Muscle of leg (tissue), 11 donors: ENCODE results near the gene TRAF3. TPM values are rescaled to one million over a fixed set of nuclear protein-coding genes. Genes with fewer than 3 reads are reported as not detected.

Source experiments
- DNase-seq: peaks from one replicate; pipeline ENCODE4 v3.0.0; 2013
- H3K27ac ChIP-seq: one replicate; pipeline ENCODE4 v1.5.1; 2013; ENCODE audit warnings: mild to moderate bottlenecking, low read length, control low read depth
- H3K27me3 ChIP-seq: one replicate; pipeline ENCODE4 v1.6.1; 2013; ENCODE audit warnings: low read length; ENCODE audit not compliant: control insufficient read depth, insufficient read depth
- H3K36me3 ChIP-seq: one replicate; pipeline ENCODE4 v1.6.1; 2013; ENCODE audit warnings: low read length; ENCODE audit not compliant: control insufficient read depth, insufficient read depth
- H3K4me1 ChIP-seq: one replicate; pipeline ENCODE4 v1.6.1; 2013; ENCODE audit warnings: low read length; ENCODE audit not compliant: control insufficient read depth, insufficient read depth
- H3K4me3 ChIP-seq: one replicate; pipeline ENCODE4 v1.5.1; 2013; ENCODE audit warnings: low read length, control low read depth
- H3K9me3 ChIP-seq: replicated peaks from 2 replicates; pipeline ENCODE4 v1.6.1; 2013; ENCODE audit warnings: low read depth, low read length; ENCODE audit not compliant: control insufficient read depth
- WGBS: methylation state at CpG from one replicate; pipeline ENCODE4 v1.1.5; 2013; ENCODE audit warnings: missing lambda C conversion rate; ENCODE audit not compliant: insufficient coverage; 5-methylcytosine and 5-hydroxymethylcytosine counted together
- polyA plus RNA-seq, 8 donors: library from polyadenylated mRNA; unstranded; fragments of 120-200 nt; gene quantifications; one replicate each; pipeline versions ENCODE4 v1.2.1 to v1.2.3, GENCODE V29; 2013; ENCODE audit warnings: inconsistent platforms in 1 of 8, low replicate concordance in 1 of 8; ENCODE audit not compliant: insufficient read length in 8 of 8, insufficient read depth in 1 of 8
- total RNA-seq: library from RNA; stranded (reverse); fragments of 120-200 nt; gene quantifications from one replicate; pipeline ENCODE4 v1.2.4, GENCODE V29; 2013

Gene TRAF3
- total and polyA plus RNA-seq, 9 donors: 9.4 to 19.7 (median 13.8) TPM

DNA sequence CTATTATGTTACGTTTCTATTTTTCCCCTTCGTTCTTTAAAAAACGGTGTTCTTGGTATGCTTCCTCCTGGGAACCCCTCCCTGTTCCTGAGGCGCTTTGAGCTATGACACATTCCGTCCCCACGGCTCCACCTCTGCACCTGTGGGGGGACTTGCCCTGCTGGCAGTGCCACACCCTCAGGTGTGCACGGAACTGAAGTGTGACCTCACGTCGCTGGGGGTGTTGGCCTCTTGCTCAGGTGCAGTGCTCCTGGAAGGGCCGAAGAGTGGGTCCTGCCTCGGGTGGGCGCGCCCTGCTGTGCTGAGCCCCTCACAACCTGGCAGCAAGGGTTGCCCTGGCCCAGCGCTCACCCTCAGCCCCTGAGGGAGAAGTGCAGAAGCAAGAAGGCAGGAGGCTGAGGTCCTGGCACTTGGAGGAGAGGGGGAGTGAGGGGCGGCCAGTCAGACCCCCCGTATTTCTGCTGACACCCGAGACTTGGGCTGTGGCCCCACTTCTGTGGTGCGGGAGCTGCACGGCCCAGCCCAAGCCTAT, 150.2 kb downstream of the TRAF3 start:
- H3K36me3 ChIP-seq: peaks cover 7% of the 10 kb centered on the region
- no peak overlapping the region for H3K4me3 ChIP-seq
- 38% methylated on average over 17 of the region's 19 CpGs for WGBS
- H3K4me1 ChIP-seq: peaks cover 41% of the 10 kb centered on the region
- no peaks in the 10 kb centered on the region for H3K9me3 ChIP-seq
- peaks cover 86% of the 10 kb centered on the region for H3K27me3 ChIP-seq
- H3K27ac ChIP-seq: no peak overlapping the region
- DNase-seq: no peak

DNA sequence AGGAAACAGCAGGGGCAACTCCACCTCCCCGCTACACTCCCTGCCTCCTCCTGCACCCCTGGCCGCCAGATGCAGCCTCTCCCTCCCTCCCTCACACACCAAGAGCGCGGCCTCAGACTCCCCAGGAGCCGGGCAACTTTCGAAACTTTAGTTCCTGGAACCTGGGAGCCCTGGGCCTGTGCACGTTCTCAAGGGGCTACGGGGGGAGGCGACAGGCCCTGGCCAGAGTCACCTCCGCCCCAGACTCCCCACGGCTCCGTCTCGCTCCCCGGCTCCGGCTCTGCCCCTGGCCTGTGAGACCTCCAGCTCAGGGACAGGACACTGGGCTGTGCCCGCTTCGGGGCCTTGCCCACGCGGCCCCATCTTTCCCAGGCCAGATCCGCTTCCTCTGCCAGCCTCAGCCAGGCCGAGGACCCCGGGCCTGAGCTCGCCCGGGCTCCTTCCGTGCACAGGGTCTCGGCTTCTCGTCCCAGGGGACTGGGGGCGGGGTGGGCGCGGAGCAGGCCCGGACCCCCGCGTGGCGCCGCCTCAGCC, 150.7 kb downstream of the TRAF3 start:
- Histone ChIP-seq H3K9me3 (no peaks in the 10 kb centered on the region), H3K36me3 (peaks cover 9% of the 10 kb centered on the region), H3K4me1 (peaks cover 37% of the 10 kb centered on the region), H3K4me3 (peak overlapping the region; percentile 43), H3K27ac (no peak overlapping the region), H3K27me3 (peaks cover 81% of the 10 kb centered on the region)
- no peak for DNase-seq
- WGBS: 5% methylated on average over 35 of the region's 35 CpGs

GRCh38 chr14:102928412-102929240, 151.4 kb downstream of the TRAF3 start:
- WGBS: under 1% methylated on average over 94 of the region's 94 CpGs
- Histone ChIP-seq H3K4me3 (peak overlapping the region; percentile 43), H3K36me3 (peaks cover 14% of the 10 kb centered on the region), H3K4me1 (peaks cover 30% of the 10 kb centered on the region), H3K9me3 (no peaks in the 10 kb centered on the region), H3K27me3 (peaks cover 74% of the 10 kb centered on the region), H3K27ac (no peak overlapping the region)
- peak; percentile 67 for DNase-seq

GRCh38 chr14:102929241-102930137, 152.2 kb downstream of the TRAF3 start:
- 2% methylated on average over 80 of the region's 94 CpGs for WGBS
- Histone ChIP-seq H3K4me3 (no peak overlapping the region), H3K27me3 (peaks cover 65% of the 10 kb centered on the region), H3K27ac (no peak overlapping the region), H3K9me3 (no peaks in the 10 kb centered on the region), H3K36me3 (peaks cover 19% of the 10 kb centered on the region), H3K4me1 (peaks cover 25% of the 10 kb centered on the region)
- DNase-seq: no peak

- peaks cover 19% of the 10 kb centered on the region for H3K36me3 ChIP-seq
- H3K4me3 ChIP-seq: no peak overlapping the region
- no peak overlapping the region for H3K27ac ChIP-seq
- peaks cover 58% of the 10 kb centered on the region for H3K27me3 ChIP-seq
- H3K4me1 ChIP-seq: peaks cover 25% of the 10 kb centered on the region
- H3K9me3 ChIP-seq: no peaks in the 10 kb centered on the region
- WGBS: 1% methylated on average over 60 of the region's 74 CpGs
- no peak for DNase-seq
Measured at GRCh38 chr14:102930138-102930752, 153.0 kb downstream of the TRAF3 start.

GRCh38 chr14:102930753-102931579, 153.7 kb downstream of the TRAF3 start:
- Histone ChIP-seq H3K4me1 (peaks cover 25% of the 10 kb centered on the region), H3K9me3 (no peaks in the 10 kb centered on the region), H3K27ac (no peak overlapping the region), H3K27me3 (peaks cover 51% of the 10 kb centered on the region), H3K36me3 (peaks cover 20% of the 10 kb centered on the region), H3K4me3 (no peak overlapping the region)
- WGBS: 46% methylated on average over 30 of the region's 34 CpGs
- no peak for DNase-seq

DNA sequence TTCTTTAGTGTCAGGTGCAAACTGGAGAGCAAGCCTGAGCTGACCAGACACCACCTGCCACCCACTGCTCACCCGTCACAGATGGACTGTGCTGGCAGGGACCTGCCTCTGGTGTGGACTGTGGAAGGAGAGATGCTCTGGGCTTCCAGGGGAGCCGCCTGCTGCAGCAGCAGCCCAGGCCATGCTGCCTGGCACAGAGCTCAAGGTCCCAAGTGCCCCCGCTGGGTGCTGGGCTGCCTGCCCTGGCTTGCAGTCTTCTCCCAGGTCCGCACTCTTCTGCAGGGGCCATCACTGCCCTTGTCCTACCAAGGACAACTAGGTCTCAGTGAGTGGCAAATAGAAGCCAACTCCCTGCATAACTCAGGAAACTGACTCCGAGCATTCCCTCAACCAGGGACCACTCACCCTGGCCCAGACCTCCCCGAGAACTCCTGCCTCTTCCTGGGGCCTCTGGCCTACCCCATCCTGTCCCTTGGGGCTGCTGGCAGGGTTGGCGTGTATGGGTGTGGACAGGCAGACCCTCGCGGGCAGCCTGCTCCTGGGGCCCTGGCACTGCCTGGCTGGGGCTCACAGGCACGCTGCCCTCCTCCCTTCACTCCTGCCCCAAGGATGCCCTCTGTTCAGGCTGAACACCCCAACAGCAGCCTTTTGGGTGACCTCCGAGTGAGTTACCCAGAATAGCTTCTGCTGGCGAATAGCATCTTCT, 154.5 kb downstream of the TRAF3 start:
- Histone ChIP-seq H3K4me1 (peaks cover 25% of the 10 kb centered on the region), H3K27me3 (peaks cover 45% of the 10 kb centered on the region), H3K36me3 (peaks cover 24% of the 10 kb centered on the region)

DNA sequence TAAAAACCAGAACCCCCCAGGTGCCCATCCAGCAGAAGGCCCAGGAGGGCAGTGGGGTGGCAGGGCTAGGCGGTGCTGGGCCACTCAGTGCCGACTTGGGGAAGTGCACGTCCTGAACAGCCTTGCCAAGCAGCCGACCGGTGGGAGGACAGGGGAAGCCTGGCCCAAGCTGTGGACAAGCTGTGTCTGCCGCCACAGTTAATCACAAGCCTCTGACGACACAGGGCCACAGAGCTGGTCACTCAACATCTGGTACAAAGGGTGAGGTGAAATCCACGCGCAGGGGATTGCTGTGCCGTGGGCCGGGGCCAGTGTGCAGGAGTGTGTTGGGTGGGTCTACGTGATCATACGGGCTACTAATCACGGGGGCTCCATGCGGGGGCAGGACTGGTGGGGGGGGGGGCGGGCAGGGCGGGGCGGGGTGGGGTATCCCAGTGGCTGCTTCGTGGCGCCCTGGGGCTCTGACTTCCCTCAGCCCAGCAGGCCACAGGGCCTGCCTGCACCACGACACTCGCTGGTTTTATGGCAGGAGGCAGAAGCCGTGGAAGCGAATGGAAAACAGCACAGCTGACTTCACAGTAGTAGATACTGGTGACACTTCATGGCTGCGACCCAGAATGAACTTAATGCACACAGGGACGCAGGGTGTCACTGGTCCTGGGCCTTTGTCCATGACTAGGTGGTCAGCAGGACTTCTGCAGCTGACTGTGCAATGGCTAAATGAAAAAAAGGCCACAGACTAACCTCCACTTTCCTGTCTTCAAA, 155.4 kb downstream of the TRAF3 start:
- peaks cover 33% of the 10 kb centered on the region for H3K36me3 ChIP-seq
- DNase-seq: no peak
- no peak overlapping the region for H3K4me3 ChIP-seq
- no peaks in the 10 kb centered on the region for H3K9me3 ChIP-seq
- H3K27me3 ChIP-seq: peaks cover 40% of the 10 kb centered on the region
- peaks cover 25% of the 10 kb centered on the region for H3K4me1 ChIP-seq
- WGBS: 85% methylated on average over 16 of the region's 26 CpGs
- no peak overlapping the region for H3K27ac ChIP-seq

More for the DNA sequence above, 154.5 kb downstream of the TRAF3 start:
- Histone ChIP-seq H3K4me3 (no peak overlapping the region), H3K9me3 (no peaks in the 10 kb centered on the region), H3K27ac (no peak overlapping the region)
- WGBS: 90% methylated on average over 10 of the region's 12 CpGs
- DNase-seq: no peak
